Activated CD4-positive, alpha-beta T cell treated with anti-CD3 and anti-CD28 coated beads, Interleukin-2, amount 10 ng/mL, durations not matched to agents 7 days and 5 days (primary cell): ENCODE results near the gene CPXCR1. TPM values are rescaled to one million over a fixed set of nuclear protein-coding genes. Genes with fewer than 3 reads are reported as not detected.
"Not testable (repeated sequence)": the region's sequence is repeated elsewhere in the genome, so short reads cannot be mapped to it uniquely, and the experiment has no call there.

Experiments used
- CTCF ChIA-PET: fragments of 350-600 bp; sonication (Branson Sonifier 250); formaldehyde crosslinking; loops from one replicate; lab custom pipeline; 2021; ENCODE audit warnings: antibody characterized with exemption; lab: Charles Lee
- POLR2A ChIA-PET: fragments of 350-600 bp; sonication (Branson Sonifier 250); formaldehyde crosslinking; loops from one replicate; lab custom pipeline; 2021; ENCODE audit warnings: antibody characterized with exemption; lab: Charles Lee
- DNase-seq: peaks from one replicate; pipeline ENCODE4 v3.0.0-alpha.2; 2020
- H3K27ac Mint-ChIP-seq: one replicate; pipeline ENCODE4 v1.8.0; 2021; ENCODE audit warnings: mild to moderate bottlenecking, moderate library complexity, mixed read lengths
- H3K27me3 Mint-ChIP-seq: one replicate; pipeline ENCODE4 v1.8.0; 2021; ENCODE audit warnings: mixed read lengths
- H3K36me3 Mint-ChIP-seq: one replicate; pipeline ENCODE4 v1.8.0; 2021; ENCODE audit warnings: low read depth, mixed read lengths
- H3K4me1 Mint-ChIP-seq: one replicate; pipeline ENCODE4 v1.8.0; 2021; ENCODE audit warnings: mixed read lengths
- H3K4me3 Mint-ChIP-seq: one replicate; pipeline ENCODE4 v1.8.0; 2021; ENCODE audit warnings: mild to moderate bottlenecking, moderate library complexity, mixed read lengths
- H3K9me3 Mint-ChIP-seq: one replicate; pipeline ENCODE4 v1.8.0; 2021; ENCODE audit warnings: mixed read lengths
- total RNA-seq, 2 experiments: library from RNA; stranded (reverse); gene quantifications; one replicate each; pipeline ENCODE4 v1.2.3, GENCODE V29; 2021

Gene CPXCR1
- not detected for total RNA-seq

- ChIA-PET CTCF (no interaction called here), POLR2A (no interaction called here)
- DNase-seq: no peak
- Mint-ChIP-seq H3K27ac (no peak within 1 kb of the TSS), H3K27me3 (no peaks in the 10 kb centered on the region), H3K4me3 (no peak within 1 kb of the TSS), H3K36me3 (no peaks in the 10 kb centered on the region), H3K4me1 (no peaks in the 10 kb centered on the region), H3K9me3 (peaks cover 2% of the 10 kb centered on the region)
Measured at GRCh38 chrX:88746925-88747324, at the start of gene CPXCR1. Gene CPXCR1 (plus strand): TSS chrX:88747225. CDS start chrX:88753415, 6,190 bp downstream.

- H3K36me3 Mint-ChIP-seq: no peaks in the 10 kb centered on the region
- no peaks in the 10 kb centered on the region for H3K27me3 Mint-ChIP-seq
- CTCF ChIA-PET: no interaction called here
- peaks cover 2% of the 10 kb centered on the region for H3K9me3 Mint-ChIP-seq
- H3K4me1 Mint-ChIP-seq: no peaks in the 10 kb centered on the region
- POLR2A ChIA-PET: no interaction called here
- no peak for DNase-seq
- no peak overlapping the region for H3K27ac Mint-ChIP-seq
- H3K4me3 Mint-ChIP-seq: no peak overlapping the region
Measured at GRCh38 chrX:88735835-88736234, 11.2 kb upstream of the CPXCR1 start.

GRCh38 chrX:88746215-88746614 is 810 bp upstream of the CPXCR1 start:
- POLR2A ChIA-PET, H3K36me3 Mint-ChIP-seq, CTCF ChIA-PET, H3K27ac Mint-ChIP-seq, H3K9me3 Mint-ChIP-seq, H3K4me3 Mint-ChIP-seq, H3K4me1 Mint-ChIP-seq, H3K27me3 Mint-ChIP-seq, DNase-seq: not testable (repeated sequence)

GRCh38 chrX:88752339-88752738 is 5.3 kb downstream of the CPXCR1 start:
- H3K4me1 Mint-ChIP-seq, H3K27ac Mint-ChIP-seq, DNase-seq, H3K27me3 Mint-ChIP-seq, POLR2A ChIA-PET, H3K4me3 Mint-ChIP-seq, CTCF ChIA-PET, H3K36me3 Mint-ChIP-seq, H3K9me3 Mint-ChIP-seq: not testable (repeated sequence)

GRCh38 chrX:88789825-88790224 is 42.8 kb downstream of the CPXCR1 start:
- Mint-ChIP-seq H3K27me3 (no peaks in the 10 kb centered on the region), H3K4me1 (no peaks in the 10 kb centered on the region), H3K4me3 (no peak overlapping the region), H3K36me3 (no peaks in the 10 kb centered on the region), H3K9me3 (no peaks in the 10 kb centered on the region), H3K27ac (no peak overlapping the region)
- DNase-seq: no peak
- POLR2A ChIA-PET: no interaction called here
- CTCF ChIA-PET: no interaction called here
